Epithelial cell of proximal tubule (primary cell): Measurements from ENCODE around the gene CXCR6. TPM values are rescaled to one million over a fixed set of nuclear protein-coding genes. Genes with fewer than 3 reads are reported as not detected.

Experiments used
- DNase-seq: peaks from one replicate; pipeline ENCODE4 v3.0.0-alpha.2; 2011; ENCODE audit warnings: low read depth
- H3K4me3 ChIP-seq: 2 replicates; pipeline ENCODE4 v1.5.1; 2011; ENCODE audit warnings: low read depth, mild to moderate bottlenecking, low read length
- total RNA-seq: library from RNA; depleted of rRNA; stranded (reverse); fragments of >200 nt; gene quantifications from 2 replicates; pipeline ENCODE4 v1.2.3, GENCODE V29; 2015
- TF ChIP-seq, protein P1 (sequence below): conservative IDR thresholded peaks from 2 replicates; pipeline ENCODE4 v1.5.1; 2012; ENCODE audit warnings: low read depth, mild to moderate bottlenecking, low read length

Gene CXCR6
- total RNA-seq, 1 donor from 2014 or later: not detected

DNA sequence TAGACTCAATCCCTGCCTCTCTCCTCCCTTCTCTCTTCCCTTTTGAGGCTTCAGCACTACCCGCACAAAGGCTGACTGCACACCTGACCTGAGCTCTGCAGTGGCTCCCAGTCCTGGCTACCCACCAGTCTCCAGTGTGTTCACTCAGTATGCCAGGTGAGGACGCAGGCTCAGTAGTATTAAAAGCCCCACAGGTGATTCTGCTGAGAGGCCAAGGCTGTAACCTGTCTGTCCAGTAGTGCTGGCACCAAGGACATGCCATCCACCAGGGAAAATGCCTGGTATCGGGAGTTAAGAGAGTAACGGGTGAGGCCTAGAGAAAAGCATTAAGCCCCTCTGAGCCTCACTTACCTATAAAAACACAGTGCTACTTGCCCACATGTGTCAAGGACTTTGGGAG lies 31.4 kb downstream of the CXCR6 start:
- DNase-seq: no peak
- no peak overlapping the region for H3K4me3 ChIP-seq
- TF ChIP-seq, protein P1, sequence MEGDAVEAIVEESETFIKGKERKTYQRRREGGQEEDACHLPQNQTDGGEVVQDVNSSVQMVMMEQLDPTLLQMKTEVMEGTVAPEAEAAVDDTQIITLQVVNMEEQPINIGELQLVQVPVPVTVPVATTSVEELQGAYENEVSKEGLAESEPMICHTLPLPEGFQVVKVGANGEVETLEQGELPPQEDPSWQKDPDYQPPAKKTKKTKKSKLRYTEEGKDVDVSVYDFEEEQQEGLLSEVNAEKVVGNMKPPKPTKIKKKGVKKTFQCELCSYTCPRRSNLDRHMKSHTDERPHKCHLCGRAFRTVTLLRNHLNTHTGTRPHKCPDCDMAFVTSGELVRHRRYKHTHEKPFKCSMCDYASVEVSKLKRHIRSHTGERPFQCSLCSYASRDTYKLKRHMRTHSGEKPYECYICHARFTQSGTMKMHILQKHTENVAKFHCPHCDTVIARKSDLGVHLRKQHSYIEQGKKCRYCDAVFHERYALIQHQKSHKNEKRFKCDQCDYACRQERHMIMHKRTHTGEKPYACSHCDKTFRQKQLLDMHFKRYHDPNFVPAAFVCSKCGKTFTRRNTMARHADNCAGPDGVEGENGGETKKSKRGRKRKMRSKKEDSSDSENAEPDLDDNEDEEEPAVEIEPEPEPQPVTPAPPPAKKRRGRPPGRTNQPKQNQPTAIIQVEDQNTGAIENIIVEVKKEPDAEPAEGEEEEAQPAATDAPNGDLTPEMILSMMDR: no peak

DNA sequence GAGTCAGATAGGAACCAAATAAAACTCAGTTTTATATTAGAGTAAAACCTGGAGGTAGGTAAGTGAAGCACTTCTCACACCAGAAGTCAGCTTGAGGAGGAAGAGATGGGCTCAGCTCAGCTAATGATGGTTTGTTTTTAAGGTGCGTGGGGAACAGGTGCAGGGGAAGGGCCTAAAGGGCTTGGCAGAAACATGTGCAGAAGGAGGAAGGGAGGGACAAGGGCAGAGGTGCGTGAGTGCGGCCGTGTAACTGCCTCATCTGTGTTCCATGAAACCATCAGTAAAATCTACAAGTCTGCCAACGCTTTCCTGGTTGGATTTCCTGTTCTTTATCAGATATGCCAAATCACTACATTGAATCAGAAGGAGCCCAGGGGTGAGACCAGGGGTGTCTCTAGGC lies 32.4 kb downstream of the CXCR6 start:
- no peak for DNase-seq
- TF ChIP-seq, protein P1: no peak
- H3K4me3 ChIP-seq: no peak overlapping the region

DNA sequence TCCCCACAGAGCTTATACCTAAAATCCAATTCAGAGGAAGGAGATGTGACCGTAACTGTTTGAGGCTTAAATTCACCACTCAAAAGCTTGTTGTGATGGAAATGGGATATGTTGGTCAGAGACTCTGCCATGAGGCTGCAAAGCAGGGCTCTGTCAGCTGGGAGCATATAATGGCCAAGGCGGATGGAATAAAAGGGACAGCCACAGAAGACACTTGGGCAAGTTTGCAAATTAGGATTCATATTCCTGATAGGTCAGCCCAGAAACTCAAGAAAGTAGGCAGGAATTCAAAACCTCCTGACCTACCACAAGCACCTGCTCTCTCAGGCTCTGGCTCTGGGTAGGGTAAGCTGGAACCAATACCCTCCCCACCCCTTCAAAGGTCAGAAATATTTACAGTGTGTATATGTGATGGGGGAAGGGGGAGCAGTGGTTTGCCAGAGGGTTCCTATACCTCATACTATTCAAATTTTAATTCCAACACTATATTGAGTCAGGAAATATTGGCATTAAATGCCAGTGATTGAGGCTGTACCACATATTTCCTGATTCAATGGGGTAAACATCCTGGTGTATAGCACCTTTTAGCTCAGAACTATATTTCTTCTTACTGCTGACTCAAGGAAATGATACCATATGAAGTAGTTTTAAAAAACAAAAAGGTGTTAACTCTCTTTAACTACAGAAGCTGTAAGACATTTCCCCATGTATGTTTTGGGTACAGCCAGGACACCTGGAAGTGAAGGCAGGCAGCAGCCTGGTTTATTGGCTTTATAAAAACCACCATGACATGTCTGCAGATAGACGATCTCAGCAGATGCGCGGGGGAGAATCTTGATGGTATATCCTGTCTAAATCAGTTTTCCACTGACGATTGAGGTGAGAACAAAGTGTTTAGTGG lies 33.2 kb downstream of the CXCR6 start:
- DNase-seq: no peak
- TF ChIP-seq, protein P1: no peak
- H3K4me3 ChIP-seq: no peak overlapping the region

DNA sequence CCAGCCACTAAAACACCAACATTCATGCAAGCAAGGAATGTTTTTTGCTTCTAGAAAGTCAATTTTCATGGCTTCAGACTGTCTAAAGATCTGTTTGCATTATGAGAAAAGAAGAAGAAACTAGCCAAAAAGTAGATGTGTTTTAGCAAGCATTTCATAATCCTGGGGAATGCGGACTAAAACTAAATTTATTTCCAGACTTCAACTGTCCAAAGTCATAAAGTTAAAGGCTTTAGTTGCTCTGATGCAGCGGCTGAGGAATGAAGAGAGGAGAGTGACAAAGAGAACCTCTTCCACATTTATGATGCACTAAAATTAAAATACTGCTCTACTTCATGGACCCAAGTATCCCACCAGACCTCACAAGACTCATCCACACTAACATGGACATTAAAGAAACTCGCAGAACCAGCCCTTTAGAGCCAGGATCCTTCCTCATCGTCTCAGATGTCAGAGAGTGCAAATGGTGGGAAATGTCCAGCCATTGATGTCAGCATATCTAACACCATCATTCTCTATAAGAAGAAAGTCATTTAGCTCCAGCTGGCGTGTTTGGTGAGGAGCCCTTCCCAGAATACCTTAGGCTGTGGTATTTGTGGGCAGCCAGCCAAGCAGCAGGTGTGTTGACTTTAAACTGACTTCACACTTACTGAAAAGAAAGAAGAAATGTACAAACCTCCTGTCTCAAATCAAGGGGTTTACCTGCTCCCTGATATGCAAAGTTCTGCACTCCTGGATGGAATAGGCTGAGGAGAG lies 34.9 kb downstream of the CXCR6 start:
- TF ChIP-seq, protein P1: no peak
- DNase-seq: no peak
- H3K4me3 ChIP-seq: no peak overlapping the region

DNA sequence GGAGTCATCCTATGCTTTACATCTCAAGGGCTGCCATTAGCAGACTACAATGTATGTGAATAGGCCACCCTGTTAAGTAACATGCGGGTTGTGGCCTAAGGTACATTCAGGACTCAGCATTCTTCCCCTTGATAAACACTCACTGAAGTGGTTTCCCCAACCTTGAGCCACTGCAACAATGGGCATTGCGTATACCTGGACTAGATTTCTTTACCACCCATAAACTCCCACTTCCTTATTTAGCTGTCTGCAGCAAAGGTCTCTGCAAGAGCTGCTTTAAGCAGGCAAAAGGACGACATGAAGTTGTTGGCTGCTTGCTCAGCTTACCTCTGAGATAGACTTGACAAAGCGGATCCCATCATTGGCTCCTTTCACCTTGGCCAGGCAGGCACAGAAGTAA lies 36.1 kb downstream of the CXCR6 start:
- no peak overlapping the region for H3K4me3 ChIP-seq
- DNase-seq: no peak
- TF ChIP-seq, protein P1: no peak

DNA sequence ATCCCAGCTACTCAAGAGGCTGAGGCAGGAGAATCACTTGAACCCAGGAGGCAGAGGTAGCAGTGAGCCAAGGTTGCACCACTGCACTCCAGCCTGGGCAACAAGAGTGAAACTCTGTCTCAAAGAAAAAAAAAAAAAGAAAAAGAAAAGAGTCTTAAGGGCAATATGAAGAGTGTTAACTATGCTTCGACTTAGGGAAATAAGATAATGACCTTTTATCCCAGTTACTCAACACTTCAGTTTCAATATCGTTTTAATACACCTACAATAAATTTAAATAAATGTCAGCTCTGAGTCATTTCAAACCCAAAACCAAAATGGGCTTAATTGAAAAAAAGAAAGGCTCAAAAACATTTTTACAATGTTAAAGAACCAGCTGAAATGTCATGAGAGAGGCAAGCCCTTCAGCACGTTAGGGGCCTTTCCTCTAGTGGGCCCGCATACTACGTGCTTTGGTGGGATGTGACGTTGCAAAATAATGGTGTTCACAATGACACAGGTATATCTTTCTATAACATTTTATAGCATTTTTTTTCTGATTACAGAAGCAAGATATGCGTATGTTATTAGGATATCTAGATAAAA lies 37.1 kb downstream of the CXCR6 start:
- TF ChIP-seq, protein P1: no peak
- H3K4me3 ChIP-seq: no peak overlapping the region
- no peak for DNase-seq
